K562 (cell line): ENCODE data around the gene PTPN9. TPM values are rescaled to one million over a fixed set of nuclear protein-coding genes. Genes with fewer than 3 reads are reported as not detected.
A peak's percentile ranks its signal among the peaks of the same experiment; 100 is the strongest.

ENCODE experiments used
- ARID4B ChIP-seq: sonication (generic); formaldehyde crosslinking; IDR thresholded peaks from 2 replicates; pipeline ENCODE4 v1.8.0; 2022; ENCODE audit warnings: mild to moderate bottlenecking, missing genetic modification reagents
- CCNT2 ChIP-seq: IDR thresholded peaks from 2 replicates; pipeline ENCODE4 v1.6.1; 2011; ENCODE audit warnings: borderline replicate concordance, low read depth, mild to moderate bottlenecking, moderate library complexity, mixed read lengths, low read length; ENCODE audit not compliant: insufficient read length; ENCODE audit errors: extremely low read depth
- EHMT2 ChIP-seq: fragments of 450-650 bp; IDR thresholded peaks from 2 replicates; pipeline ENCODE4 v1.6.1; 2018; ENCODE audit warnings: antibody characterized with exemption
- HDAC6 ChIP-seq: IDR thresholded peaks from 2 replicates; pipeline ENCODE4 v1.6.1; 2012; ENCODE audit warnings: low read depth, mild to moderate bottlenecking, control low read depth, inconsistent platforms, low read length, moderate library complexity
- HDGF ChIP-seq: fragments of 450-650 bp; IDR thresholded peaks from 2 replicates; pipeline ENCODE4 v1.6.1; 2016
- HMG20A ChIP-seq: fragments of 450-650 bp; formaldehyde crosslinking; conservative IDR thresholded peaks from 2 replicates; pipeline ENCODE4 v1.4.0; 2020; ENCODE audit warnings: mild to moderate bottlenecking, mixed read lengths
- KDM2B ChIP-seq: fragments of 250-450 bp; sonication (Bioruptor Pico); IDR thresholded peaks from 2 replicates; pipeline ENCODE4 v1.8.0; 2021; ENCODE audit warnings: mild to moderate bottlenecking, moderate library complexity
- KLF16 ChIP-seq: IDR thresholded peaks from 2 replicates; pipeline ENCODE4 v1.6.1; 2016; ENCODE audit warnings: antibody characterized with exemption
- MAFK ChIP-seq: IDR thresholded peaks from 2 replicates; pipeline ENCODE4 v1.6.1; 2011; ENCODE audit warnings: low read length, improper control_type of control experiment
- MCM3 ChIP-seq: fragments of 450-650 bp; IDR thresholded peaks from 2 replicates; pipeline ENCODE4 v1.6.1; 2016
- NCOA4 ChIP-seq: fragments of 450-650 bp; IDR thresholded peaks from 2 replicates; pipeline ENCODE4 v1.6.1; 2018; ENCODE audit warnings: mild to moderate bottlenecking; ENCODE audit not compliant: partially characterized antibody
- NR2C2 ChIP-seq, 2 experiments: fragments of 200-800 bp in 1 of 2; sonication (Bioruptor generic) in 1 of 2; sonication (generic) in 1 of 2; formaldehyde crosslinking in 1 of 2; IDR thresholded peaks; 2 replicates each; pipeline versions ENCODE4 v1.6.1 to v1.8.0; 2016 to 2022; ENCODE audit warnings: mild to moderate bottlenecking in 1 of 2, missing compliant biosample characterization in 1 of 2, missing genetic modification characterization in 1 of 2, missing genetic modification reagents in 1 of 2
- NUFIP1 ChIP-seq: fragments of 450-650 bp; IDR thresholded peaks from 2 replicates; pipeline ENCODE4 v1.6.1; 2018; ENCODE audit not compliant: partially characterized antibody
- RBFOX2 ChIP-seq: fragments of 200-400 bp; formaldehyde crosslinking; IDR thresholded peaks from 2 replicates; pipeline ENCODE4 v1.6.1; 2017; ENCODE audit warnings: low read depth, mild to moderate bottlenecking, low read length, moderate library complexity
- TEAD4 ChIP-seq, 2 experiments: sonication (generic) in 1 of 2; formaldehyde crosslinking in 1 of 2; IDR thresholded peaks; 2 replicates each; pipeline versions ENCODE4 v1.6.1 to v1.8.0; 2012 to 2022; ENCODE audit warnings: borderline replicate concordance in 1 of 2, inconsistent platforms in 1 of 2, low read length in 1 of 2, mild to moderate bottlenecking in 1 of 2, missing genetic modification reagents in 1 of 2
- TOE1 ChIP-seq, 2 experiments: fragments of 450-650 bp in 1 of 2; sonication (generic) in 1 of 2; formaldehyde crosslinking in 1 of 2; IDR thresholded peaks; 2 replicates each; pipeline versions ENCODE4 v1.7.1 to v1.8.0; 2016 to 2022; ENCODE audit warnings: borderline replicate concordance in 2 of 2, mild to moderate bottlenecking in 2 of 2, antibody characterized with exemption in 1 of 2, inconsistent platforms in 1 of 2, low read depth in 1 of 2, missing genetic modification reagents in 1 of 2, moderate library complexity in 1 of 2
- XRCC4 ChIP-seq: IDR thresholded peaks from one replicate; pipeline ENCODE4 v1.6.1; 2011; ENCODE audit not compliant: insufficient read depth, insufficient read length; ENCODE audit errors: extremely low read depth
- ZBTB26 ChIP-seq: fragments of 450-650 bp; formaldehyde crosslinking; IDR thresholded peaks from 2 replicates; pipeline ENCODE4 v1.4.0; 2022; ENCODE audit warnings: missing genetic modification characterization
- ZNF175 ChIP-seq: fragments of 200-800 bp; sonication (Bioruptor generic); IDR thresholded peaks from 2 replicates; pipeline ENCODE4 v1.6.1; 2016; ENCODE audit warnings: low read depth, mild to moderate bottlenecking, missing genetic modification characterization, missing compliant biosample characterization
- ZNF239 ChIP-seq: fragments of 250-450 bp; sonication (Bioruptor Pico); IDR thresholded peaks from 2 replicates; pipeline ENCODE4 v1.4.0; 2020; ENCODE audit warnings: mild to moderate bottlenecking
- ZNF263 ChIP-seq: sonication (generic); formaldehyde crosslinking; IDR thresholded peaks from 2 replicates; pipeline ENCODE4 v1.8.0; 2022; ENCODE audit warnings: mild to moderate bottlenecking, missing genetic modification reagents, borderline replicate concordance
- ZNF696 ChIP-seq: fragments of 250-450 bp; sonication (Bioruptor Pico); conservative IDR thresholded peaks from 2 replicates; pipeline ENCODE4 v1.4.0; 2020; ENCODE audit warnings: mild to moderate bottlenecking, moderate library complexity
- ZNF75A ChIP-seq: fragments of 450-650 bp; formaldehyde crosslinking; IDR thresholded peaks from 2 replicates; pipeline ENCODE4 v1.4.0; 2020; ENCODE audit warnings: mild to moderate bottlenecking
- ZNF77 ChIP-seq: fragments of 250-450 bp; sonication (Bioruptor Pico); IDR thresholded peaks from 2 replicates; pipeline ENCODE4 v1.5.0; 2020
- polyA plus RNA-seq, 8 experiments: library from polyadenylated mRNA; depleted of rRNA in 4 of 8; stranded (reverse) in 5 of 8; unstranded in 3 of 8; fragments of >200 nt; fragmentation: Nextera tagmentation in 2 of 8; fragmentation: Illumina TruSeq in 1 of 8; extraction: Ambion mirVana in 2 of 8; extraction: Trizol in 1 of 8; gene quantifications; 2 replicates each; pipeline versions ENCODE4 v1.2.1 to v1.2.3, GENCODE V29; 2011 to 2014; ENCODE audit warnings: inconsistent platforms in 1 of 8, missing spikeins in 1 of 8
- total RNA-seq, 7 experiments: library from RNA; depleted of rRNA in 6 of 7; stranded (reverse); fragments of >200 nt in 6 of 7; fragmentation: Illumina TruSeq in 2 of 7; extraction: Trizol in 2 of 7; gene quantifications; 2 replicates each; pipeline versions ENCODE4 v1.2.1 to v1.2.3, GENCODE V29; 2011 to 2021; ENCODE audit warnings: low replicate concordance in 1 of 7

Gene PTPN9
- total and polyA plus RNA-seq, 9 of the 15 experiments (the other 6 are each of a cell fraction or from before 2014, with no cell fraction given), result 5.0 to 24.0 (median 14.2) TPM

- TF ChIP-seq HDAC6, result no peak
- no peak for TF ChIP-seq HMG20A (CRISPR knock-in tag)
- no peak for TF ChIP-seq ZNF77 (CRISPR knock-in tag)
- TF ChIP-seq RBFOX2, result peak; percentile 86
- no peak for TF ChIP-seq XRCC4
- no peak for TF ChIP-seq ZNF239
- TF ChIP-seq KDM2B (CRISPR knock-in tag), result 0 out of 2 replicates have a peak, but pooled peaks have one; percentile 78
- TF ChIP-seq KLF16, result no peak
- no peak for TF ChIP-seq NR2C2 (CRISPR knock-in tag; IDR thresholded peaks at IDR 0.05)
- peak; percentile 88 for TF ChIP-seq NR2C2 (tag; IDR thresholded peaks at IDR 0.05)
- TF ChIP-seq MCM3, result no peak
- TF ChIP-seq MAFK, result no peak
- TF ChIP-seq ZNF263 (CRISPR knock-in tag), result peak; percentile 51; the same call in 1 of the 2 replicates
- no peak for TF ChIP-seq ZNF75A (CRISPR knock-in tag)
- peak; percentile 90 for TF ChIP-seq ARID4B (CRISPR knock-in tag)
- no peak for TF ChIP-seq ZNF696 (CRISPR knock-in tag)
- no peak for TF ChIP-seq TEAD4 (IDR thresholded peaks at IDR 0.05; ENCODE audit: low read length)
- no peak; the same call in 1 of the 2 replicates for TF ChIP-seq TEAD4 (CRISPR knock-in tag; IDR thresholded peaks at IDR 0.05; ENCODE audit: borderline replicate concordance)
- TF ChIP-seq CCNT2, result peak; percentile 63
- TF ChIP-seq ZBTB26, result no peak
- no peak for TF ChIP-seq ZNF175 (CRISPR knock-in tag)
- TF ChIP-seq HDGF, result no peak
- TF ChIP-seq EHMT2, result no peak
- no peak for TF ChIP-seq NUFIP1
- TF ChIP-seq NCOA4, result no peak
- no peak for TF ChIP-seq TOE1 (IDR thresholded peaks at IDR 0.05; ENCODE audit: borderline replicate concordance)
- no peak for TF ChIP-seq TOE1 (CRISPR knock-in tag; IDR thresholded peaks at IDR 0.05; ENCODE audit: borderline replicate concordance, low read depth)
Observed at GRCh38 chr15:75453703-75454470, 125.2 kb downstream of the PTPN9 start (continued).
